ENCODE data around the gene CELF5.

DNA sequence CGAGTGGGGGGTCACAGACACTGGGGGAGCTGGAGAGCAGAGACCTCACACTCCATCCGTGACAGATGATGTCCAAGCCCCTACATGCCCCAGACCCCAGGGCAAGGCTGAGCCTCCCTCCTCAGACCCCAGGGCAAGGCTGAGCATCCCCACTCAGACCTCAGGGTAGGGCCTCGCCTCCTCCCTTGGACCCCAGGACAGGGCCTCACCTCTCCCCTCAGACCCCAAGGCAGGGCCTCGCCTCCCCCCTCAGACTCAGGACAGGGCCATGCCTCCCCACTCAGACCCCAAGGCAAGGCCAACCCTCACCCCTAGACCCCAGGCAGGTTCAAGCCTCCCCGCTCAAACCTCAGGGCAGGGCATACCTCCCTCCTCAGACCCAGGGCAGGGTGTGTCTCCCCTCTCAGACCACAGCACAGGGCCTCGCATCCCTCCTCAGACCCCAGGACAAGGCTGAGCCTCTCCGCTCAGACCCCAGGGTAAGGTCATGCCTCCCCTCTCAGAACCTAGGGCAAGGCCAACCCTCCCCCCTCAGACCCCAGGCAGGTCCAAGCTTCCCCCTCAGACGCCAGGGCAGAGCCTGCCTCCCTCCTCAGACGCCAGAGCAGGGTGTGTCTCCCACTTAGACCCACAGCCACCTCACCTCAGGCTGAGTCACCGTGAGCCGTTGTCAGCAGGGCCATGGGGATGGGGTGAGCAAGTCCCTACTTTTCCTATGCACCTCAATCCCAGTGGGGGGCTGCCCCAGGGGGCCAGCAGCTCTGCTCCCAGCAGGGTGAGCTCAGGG lies 47.6 kb upstream of the CELF5 start:
- no peak for TF ChIP-seq EZH2phosphoT487 (IDR thresholded peaks at IDR 0.05; ENCODE audit: borderline replicate concordance, low read depth, low read length)
- TF ChIP-seq, protein P1, sequence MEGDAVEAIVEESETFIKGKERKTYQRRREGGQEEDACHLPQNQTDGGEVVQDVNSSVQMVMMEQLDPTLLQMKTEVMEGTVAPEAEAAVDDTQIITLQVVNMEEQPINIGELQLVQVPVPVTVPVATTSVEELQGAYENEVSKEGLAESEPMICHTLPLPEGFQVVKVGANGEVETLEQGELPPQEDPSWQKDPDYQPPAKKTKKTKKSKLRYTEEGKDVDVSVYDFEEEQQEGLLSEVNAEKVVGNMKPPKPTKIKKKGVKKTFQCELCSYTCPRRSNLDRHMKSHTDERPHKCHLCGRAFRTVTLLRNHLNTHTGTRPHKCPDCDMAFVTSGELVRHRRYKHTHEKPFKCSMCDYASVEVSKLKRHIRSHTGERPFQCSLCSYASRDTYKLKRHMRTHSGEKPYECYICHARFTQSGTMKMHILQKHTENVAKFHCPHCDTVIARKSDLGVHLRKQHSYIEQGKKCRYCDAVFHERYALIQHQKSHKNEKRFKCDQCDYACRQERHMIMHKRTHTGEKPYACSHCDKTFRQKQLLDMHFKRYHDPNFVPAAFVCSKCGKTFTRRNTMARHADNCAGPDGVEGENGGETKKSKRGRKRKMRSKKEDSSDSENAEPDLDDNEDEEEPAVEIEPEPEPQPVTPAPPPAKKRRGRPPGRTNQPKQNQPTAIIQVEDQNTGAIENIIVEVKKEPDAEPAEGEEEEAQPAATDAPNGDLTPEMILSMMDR (conservative IDR thresholded peaks at IDR 0.05; ENCODE audit: low read length), result no peak

Measured in OCI-LY7 (cell line).